MM.1S (cell line): Measurements from ENCODE around the gene EXOC4.

ENCODE experiments used
- DNase-seq: peaks from one replicate; pipeline ENCODE4 v3.0.0-alpha.2; 2015
- H2AFZ ChIP-seq: fragments of 300-600 bp; sonication (generic); 2 replicates; pipeline ENCODE4 v1.6.0; 2016; ENCODE audit warnings: antibody characterized with exemption, low read length
- H3F3A ChIP-seq: fragments of 300-600 bp; sonication (generic); 2 replicates; pipeline ENCODE4 v1.6.1; 2016; ENCODE audit warnings: mild to moderate bottlenecking, antibody characterized with exemption, low read length, moderate library complexity, mixed read lengths; ENCODE audit not compliant: insufficient read depth
- H3K27ac ChIP-seq: fragments of 300-600 bp; sonication (generic); 2 replicates; pipeline ENCODE4 v1.5.1; 2016; ENCODE audit warnings: mild to moderate bottlenecking, low read length
- H3K27me3 ChIP-seq: fragments of 300-600 bp; sonication (generic); replicated peaks from 2 replicates; pipeline ENCODE4 v1.6.0; 2016; ENCODE audit warnings: low read length; ENCODE audit not compliant: insufficient read depth
- H3K36me3 ChIP-seq: fragments of 300-600 bp; sonication (generic); replicated peaks from 2 replicates; pipeline ENCODE4 v1.6.1; 2016; ENCODE audit warnings: mild to moderate bottlenecking, low read length, mixed read lengths; ENCODE audit not compliant: insufficient read depth
- H3K4me1 ChIP-seq: fragments of 300-600 bp; sonication (generic); 2 replicates; pipeline ENCODE4 v1.6.1; 2016; ENCODE audit warnings: low read length, mixed read lengths
- H3K4me2 ChIP-seq: fragments of 300-600 bp; sonication (generic); 2 replicates; pipeline ENCODE4 v1.6.0; 2016; ENCODE audit warnings: low read depth, low read length
- H3K4me3 ChIP-seq: fragments of 300-600 bp; sonication (generic); 2 replicates; pipeline ENCODE4 v1.5.1; 2016; ENCODE audit warnings: low read length, mixed read lengths
- H3K79me2 ChIP-seq: fragments of 300-600 bp; sonication (generic); 2 replicates; pipeline ENCODE4 v1.6.1; 2016; ENCODE audit warnings: mixed run types, low read length, mixed read lengths
- H3K9ac ChIP-seq: fragments of 300-600 bp; sonication (generic); 2 replicates; pipeline ENCODE4 v1.6.1; 2016; ENCODE audit warnings: low read length, mixed read lengths
- H3K9me2 ChIP-seq: fragments of 300-600 bp; sonication (generic); replicated peaks from 2 replicates; pipeline ENCODE4 v1.6.1; 2016; ENCODE audit warnings: mild to moderate bottlenecking, low read length, mixed read lengths; ENCODE audit not compliant: insufficient read depth
- H3K9me3 ChIP-seq: fragments of 300-600 bp; sonication (generic); replicated peaks from 2 replicates; pipeline ENCODE4 v1.6.1; 2016; ENCODE audit warnings: mild to moderate bottlenecking, low read length, mixed read lengths; ENCODE audit not compliant: insufficient read depth
- H4K20me1 ChIP-seq: fragments of 300-600 bp; sonication (generic); 2 replicates; pipeline ENCODE4 v1.6.1; 2016; ENCODE audit warnings: mild to moderate bottlenecking, low read length, moderate library complexity, mixed read lengths; ENCODE audit not compliant: insufficient read depth
- EZH2 ChIP-seq: fragments of 300-600 bp; sonication (generic); optimal IDR thresholded peaks from 2 replicates; pipeline ENCODE3; 2017; ENCODE audit warnings: low read depth, mild to moderate bottlenecking, antibody characterized with exemption, low read length, mixed read lengths
- EZH2phosphoT487 ChIP-seq: fragments of 300-600 bp; sonication (generic); IDR thresholded peaks from 2 replicates; pipeline ENCODE4 v1.6.1; 2018; ENCODE audit warnings: antibody characterized with exemption, low read length
- TF ChIP-seq, protein P1 (sequence below): fragments of 300-600 bp; sonication (generic); IDR thresholded peaks from 2 replicates; pipeline ENCODE4 v1.5.1; 2016; ENCODE audit warnings: antibody characterized with exemption, low read length, mixed read lengths

EXOC4 gene

DNA sequence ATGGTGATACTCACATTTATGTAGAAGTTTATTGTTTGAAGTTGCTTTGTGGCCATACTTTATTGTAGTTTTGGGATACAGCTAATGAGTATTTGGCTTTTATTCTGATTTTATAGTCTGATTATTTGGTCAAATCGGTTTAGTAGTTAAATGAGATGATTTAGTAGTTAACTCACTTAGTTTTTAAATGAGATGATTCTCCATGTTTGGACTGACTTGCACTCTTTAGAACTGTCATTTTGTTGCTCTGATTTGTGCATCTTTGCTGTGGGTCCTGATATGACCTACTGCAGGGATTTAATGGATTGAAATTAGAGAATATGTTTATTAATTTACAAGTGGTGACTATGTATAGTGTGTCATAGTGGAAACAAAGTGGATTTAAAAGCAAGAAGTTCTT lies 44.2 kb downstream of the EXOC4 start:
- no peaks in the 10 kb centered on the region for H3K9me2 ChIP-seq
- no peaks in the 10 kb centered on the region for H3K9me3 ChIP-seq
- H3K27ac ChIP-seq: no peak overlapping the region
- no peaks in the 10 kb centered on the region for H4K20me1 ChIP-seq
- no peak overlapping the region for H3K4me2 ChIP-seq
- H3F3A ChIP-seq: no peaks in the 10 kb centered on the region
- H3K4me3 ChIP-seq: no peak overlapping the region
- no peaks in the 10 kb centered on the region for H3K36me3 ChIP-seq
- H2AFZ ChIP-seq: no peak overlapping the region
- no peaks in the 10 kb centered on the region for H3K27me3 ChIP-seq
- H3K4me1 ChIP-seq: no peaks in the 10 kb centered on the region
- no peak for DNase-seq
- peaks cover 17% of the 10 kb centered on the region for H3K79me2 ChIP-seq
- H3K9ac ChIP-seq: no peak overlapping the region
- TF ChIP-seq EZH2: no peak
- TF ChIP-seq, protein P1, sequence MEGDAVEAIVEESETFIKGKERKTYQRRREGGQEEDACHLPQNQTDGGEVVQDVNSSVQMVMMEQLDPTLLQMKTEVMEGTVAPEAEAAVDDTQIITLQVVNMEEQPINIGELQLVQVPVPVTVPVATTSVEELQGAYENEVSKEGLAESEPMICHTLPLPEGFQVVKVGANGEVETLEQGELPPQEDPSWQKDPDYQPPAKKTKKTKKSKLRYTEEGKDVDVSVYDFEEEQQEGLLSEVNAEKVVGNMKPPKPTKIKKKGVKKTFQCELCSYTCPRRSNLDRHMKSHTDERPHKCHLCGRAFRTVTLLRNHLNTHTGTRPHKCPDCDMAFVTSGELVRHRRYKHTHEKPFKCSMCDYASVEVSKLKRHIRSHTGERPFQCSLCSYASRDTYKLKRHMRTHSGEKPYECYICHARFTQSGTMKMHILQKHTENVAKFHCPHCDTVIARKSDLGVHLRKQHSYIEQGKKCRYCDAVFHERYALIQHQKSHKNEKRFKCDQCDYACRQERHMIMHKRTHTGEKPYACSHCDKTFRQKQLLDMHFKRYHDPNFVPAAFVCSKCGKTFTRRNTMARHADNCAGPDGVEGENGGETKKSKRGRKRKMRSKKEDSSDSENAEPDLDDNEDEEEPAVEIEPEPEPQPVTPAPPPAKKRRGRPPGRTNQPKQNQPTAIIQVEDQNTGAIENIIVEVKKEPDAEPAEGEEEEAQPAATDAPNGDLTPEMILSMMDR: no peak
- TF ChIP-seq EZH2phosphoT487: no peak

DNA sequence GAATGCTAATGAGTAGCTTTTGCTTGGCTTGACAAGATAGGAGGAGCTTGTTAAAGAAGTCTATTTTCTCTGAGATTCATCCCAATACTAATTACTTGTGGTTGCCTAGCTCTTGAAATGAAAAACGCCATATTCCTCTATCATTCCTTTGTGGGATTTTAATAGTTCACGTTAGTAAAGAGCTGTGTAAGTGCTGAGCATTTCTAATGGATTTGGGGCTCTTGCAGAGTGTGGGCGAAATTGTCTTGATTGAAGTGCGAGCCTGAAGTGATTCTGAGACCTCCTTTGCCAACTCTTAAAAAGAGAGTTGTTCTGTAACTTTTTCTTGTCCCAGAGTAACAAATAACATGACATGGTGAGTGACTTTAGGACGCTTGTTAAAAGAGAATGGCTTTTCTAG lies 45.2 kb downstream of the EXOC4 start:
- Histone ChIP-seq H2AFZ (no peak overlapping the region), H3K27ac (no peak overlapping the region), H3K4me2 (no peak overlapping the region), H4K20me1 (no peaks in the 10 kb centered on the region), H3K36me3 (no peaks in the 10 kb centered on the region), H3K79me2 (peaks cover 17% of the 10 kb centered on the region), H3K9ac (no peak overlapping the region), H3F3A (no peaks in the 10 kb centered on the region), H3K9me3 (no peaks in the 10 kb centered on the region), H3K4me3 (no peak overlapping the region), H3K27me3 (no peaks in the 10 kb centered on the region), H3K4me1 (no peaks in the 10 kb centered on the region), H3K9me2 (no peaks in the 10 kb centered on the region)
- no peak for DNase-seq
- TF ChIP-seq EZH2phosphoT487 (no peak), EZH2 (no peak)
- TF ChIP-seq, protein P1: no peak

DNA sequence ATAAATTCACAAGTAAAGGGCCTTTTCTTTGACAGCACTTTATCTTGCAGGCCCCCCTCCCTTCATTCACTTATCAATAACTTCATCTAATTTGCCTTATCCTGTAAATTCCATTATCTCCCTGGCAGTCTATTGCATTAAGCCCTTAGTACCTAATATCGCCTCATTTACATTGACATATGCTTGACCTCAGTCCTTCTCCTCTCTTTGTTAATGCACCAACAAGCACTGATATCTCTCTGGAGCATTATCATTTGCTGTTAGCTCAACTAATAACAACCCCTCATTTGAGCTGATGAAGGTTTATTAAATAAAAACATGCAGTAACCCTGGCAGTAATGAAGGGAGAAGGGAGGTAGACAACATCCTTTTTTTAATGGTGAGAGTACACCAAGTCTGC lies 46.8 kb downstream of the EXOC4 start:
- Histone ChIP-seq H4K20me1 (no peaks in the 10 kb centered on the region), H3K79me2 (peaks cover 17% of the 10 kb centered on the region; the same call in 1 of the 2 replicates), H3F3A (no peaks in the 10 kb centered on the region), H3K36me3 (no peaks in the 10 kb centered on the region), H3K9ac (no peak overlapping the region), H3K9me3 (no peaks in the 10 kb centered on the region), H2AFZ (no peak overlapping the region), H3K27me3 (no peaks in the 10 kb centered on the region), H3K4me2 (no peak overlapping the region), H3K9me2 (no peaks in the 10 kb centered on the region), H3K4me3 (no peak overlapping the region), H3K27ac (no peak overlapping the region), H3K4me1 (no peaks in the 10 kb centered on the region)
- TF ChIP-seq EZH2phosphoT487: no peak
- no peak for TF ChIP-seq EZH2
- TF ChIP-seq, protein P1: no peak
- no peak for DNase-seq
